Measurements from ENCODE around the gene GMDS. TPM values are rescaled to one million over a fixed set of nuclear protein-coding genes. Genes with fewer than 3 reads are reported as not detected.

The GMDS gene
- total and polyA plus RNA-seq, 2 of the 4 experiments (the other 2 are of a cell fraction): 7.3 to 21.9 TPM

DNA sequence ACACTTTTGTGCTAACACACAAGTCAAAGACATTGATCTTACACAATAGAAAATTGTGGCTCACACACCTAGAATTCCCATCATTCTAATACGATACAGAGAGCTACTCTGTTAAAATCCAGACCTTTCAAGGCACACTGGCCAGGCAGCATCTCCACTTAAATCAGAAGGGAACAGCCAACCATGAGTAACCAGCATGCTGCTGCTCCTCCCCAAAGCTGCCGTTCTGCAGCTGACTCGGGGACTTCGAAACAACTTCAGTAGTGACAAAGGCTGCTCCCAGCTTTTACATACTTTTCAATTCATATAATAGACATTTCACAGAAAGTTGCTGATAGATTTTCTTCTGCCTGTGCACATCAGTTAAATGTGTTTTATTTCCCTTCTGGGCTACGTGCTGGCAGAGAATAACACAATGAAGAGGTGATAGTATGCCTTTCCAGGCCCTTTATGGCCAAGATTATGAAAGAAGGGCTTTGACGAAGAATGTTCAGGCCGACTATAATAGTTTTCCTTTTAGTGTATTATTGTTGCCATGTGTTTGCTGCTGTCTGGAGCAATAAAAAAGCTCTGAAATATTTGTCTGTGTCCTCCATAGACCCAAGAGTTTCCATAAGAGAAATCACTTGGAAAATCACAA lies 159.0 kb downstream of the GMDS start:
- in situ Hi-C loops (cut with MboI; ENCODE audit: low sequenced_read_pairs) (no loop called here), intact Hi-C loops (cut with micrococcal nuclease) (loop anchor here (5.0 kb wide), 1 partner anchor 64 kb away; no protein-coding TSS in a partner anchor), dilution Hi-C loops (cut with HindIII; ENCODE audit: low sequenced_read_pairs, unreplicated experiment) (no loop called here)
- Histone ChIP-seq H3K9ac (ENCODE audit: low read depth, low read length) (no peak overlapping the region), H2BK20ac (ENCODE audit: low read depth, low read length) (no peak overlapping the region), H3K4me3 (ENCODE audit: insufficient read depth, low read depth, low read length) (no peak overlapping the region), H3K23ac (ENCODE audit: low read depth, low read length) (no peak overlapping the region), H3K9me3 (ENCODE audit: control insufficient read depth, insufficient read depth, low read length) (no peaks in the 10 kb centered on the region), H3K79me1 (ENCODE audit: low read depth in 1 of 2, low read length in 2 of 2) (no peaks in the 10 kb centered on the region), H2AK5ac (ENCODE audit: low read depth, low read length) (no peak overlapping the region), H3K14ac (replicated peaks; ENCODE audit: low read depth, low read length) (no peak overlapping the region), H3K4me2 (ENCODE audit: low read depth, low read length) (no peak overlapping the region), H2AFZ (replicated peaks; ENCODE audit: low read length, poor library complexity) (no peak overlapping the region), H4K91ac (ENCODE audit: insufficient read depth, low read depth, low read length) (no peak overlapping the region), H3K4ac (ENCODE audit: low read depth, low read length) (no peak overlapping the region), H3K4me1 (ENCODE audit: control insufficient read depth, insufficient read depth, low read length) (no peaks in the 10 kb centered on the region), H2AK9ac (replicated peaks; ENCODE audit: low read depth, low read length, poor library complexity) (no peak overlapping the region), H3K27ac (ENCODE audit: insufficient read depth, low read length) (no peak overlapping the region), H3K18ac (ENCODE audit: low read depth, low read length) (no peak overlapping the region), H3K27me3 (ENCODE audit: control insufficient read depth, insufficient read depth, low read length) (no peaks in the 10 kb centered on the region), H4K8ac (ENCODE audit: low read depth in 2 of 2, low read length in 2 of 2) (no peak overlapping the region), H4K20me1 (ENCODE audit: insufficient read depth, low read length) (no peaks in the 10 kb centered on the region), H3K36me3 (ENCODE audit: control insufficient read depth, insufficient read depth, low read length) (no peaks in the 10 kb centered on the region; the same call in 1 of the 2 replicates), H2BK15ac (ENCODE audit: low read depth, low read length) (no peak overlapping the region), H3K56ac (ENCODE audit: extremely low read depth, insufficient read depth, low read length) (no peak overlapping the region), H3K9me1 (ENCODE audit: insufficient read depth, low read length) (no peaks in the 10 kb centered on the region), H2BK120ac (ENCODE audit: low read depth, low read length) (no peak overlapping the region), H2BK5ac (ENCODE audit: low read depth, low read length, poor library complexity, severe bottlenecking) (no peak overlapping the region), H4K5ac (ENCODE audit: low read depth, low read length) (no peak overlapping the region)
- BruUV-seq (replicated peaks): no TSS peak
- CTCF ChIA-PET: no interaction called here
- WGBS, 2 experiments (ENCODE audit: extremely low coverage in 2 of 2, insufficient read length in 1 of 2): 75% methylated on average over 2 of the region's 7 CpGs; no CpG with 5 or more reads in 1 of the 2 experiments
- ATAC-seq (ENCODE audit: low read depth) (no peak), DNase-seq (no peak)
- TF ChIP-seq, protein P1, sequence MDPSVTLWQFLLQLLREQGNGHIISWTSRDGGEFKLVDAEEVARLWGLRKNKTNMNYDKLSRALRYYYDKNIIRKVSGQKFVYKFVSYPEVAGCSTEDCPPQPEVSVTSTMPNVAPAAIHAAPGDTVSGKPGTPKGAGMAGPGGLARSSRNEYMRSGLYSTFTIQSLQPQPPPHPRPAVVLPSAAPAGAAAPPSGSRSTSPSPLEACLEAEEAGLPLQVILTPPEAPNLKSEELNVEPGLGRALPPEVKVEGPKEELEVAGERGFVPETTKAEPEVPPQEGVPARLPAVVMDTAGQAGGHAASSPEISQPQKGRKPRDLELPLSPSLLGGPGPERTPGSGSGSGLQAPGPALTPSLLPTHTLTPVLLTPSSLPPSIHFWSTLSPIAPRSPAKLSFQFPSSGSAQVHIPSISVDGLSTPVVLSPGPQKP (IDR thresholded peaks at IDR 0.05; ENCODE audit: borderline replicate concordance, low read depth, low read length): no peak
- TF ChIP-seq MAFK (IDR thresholded peaks at IDR 0.05; ENCODE audit: low read depth, low read length) (no peak), SMC3 (IDR thresholded peaks at IDR 0.05; ENCODE audit: low read depth, low read length) (no peak), RCOR1 (IDR thresholded peaks at IDR 0.05; ENCODE audit: insufficient replicate concordance, low read length) (no peak), CHD1 (IDR thresholded peaks at IDR 0.05; ENCODE audit: low read depth, low read length) (no peak), MAZ (IDR thresholded peaks at IDR 0.05; ENCODE audit: borderline replicate concordance, low read depth, low read length) (no peak), POLR2A (IDR thresholded peaks at IDR 0.05; ENCODE audit: low read depth, low read length) (no peak), CEBPB (IDR thresholded peaks at IDR 0.05; ENCODE audit: low read depth, low read length) (no peak), BHLHE40 (IDR thresholded peaks at IDR 0.05; ENCODE audit: low read depth, low read length) (no peak)
- TF ChIP-seq, protein P2, sequence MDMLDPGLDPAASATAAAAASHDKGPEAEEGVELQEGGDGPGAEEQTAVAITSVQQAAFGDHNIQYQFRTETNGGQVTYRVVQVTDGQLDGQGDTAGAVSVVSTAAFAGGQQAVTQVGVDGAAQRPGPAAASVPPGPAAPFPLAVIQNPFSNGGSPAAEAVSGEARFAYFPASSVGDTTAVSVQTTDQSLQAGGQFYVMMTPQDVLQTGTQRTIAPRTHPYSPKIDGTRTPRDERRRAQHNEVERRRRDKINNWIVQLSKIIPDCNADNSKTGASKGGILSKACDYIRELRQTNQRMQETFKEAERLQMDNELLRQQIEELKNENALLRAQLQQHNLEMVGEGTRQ (IDR thresholded peaks at IDR 0.05; ENCODE audit: low read depth, low read length): no peak
- TF ChIP-seq, protein P3, sequence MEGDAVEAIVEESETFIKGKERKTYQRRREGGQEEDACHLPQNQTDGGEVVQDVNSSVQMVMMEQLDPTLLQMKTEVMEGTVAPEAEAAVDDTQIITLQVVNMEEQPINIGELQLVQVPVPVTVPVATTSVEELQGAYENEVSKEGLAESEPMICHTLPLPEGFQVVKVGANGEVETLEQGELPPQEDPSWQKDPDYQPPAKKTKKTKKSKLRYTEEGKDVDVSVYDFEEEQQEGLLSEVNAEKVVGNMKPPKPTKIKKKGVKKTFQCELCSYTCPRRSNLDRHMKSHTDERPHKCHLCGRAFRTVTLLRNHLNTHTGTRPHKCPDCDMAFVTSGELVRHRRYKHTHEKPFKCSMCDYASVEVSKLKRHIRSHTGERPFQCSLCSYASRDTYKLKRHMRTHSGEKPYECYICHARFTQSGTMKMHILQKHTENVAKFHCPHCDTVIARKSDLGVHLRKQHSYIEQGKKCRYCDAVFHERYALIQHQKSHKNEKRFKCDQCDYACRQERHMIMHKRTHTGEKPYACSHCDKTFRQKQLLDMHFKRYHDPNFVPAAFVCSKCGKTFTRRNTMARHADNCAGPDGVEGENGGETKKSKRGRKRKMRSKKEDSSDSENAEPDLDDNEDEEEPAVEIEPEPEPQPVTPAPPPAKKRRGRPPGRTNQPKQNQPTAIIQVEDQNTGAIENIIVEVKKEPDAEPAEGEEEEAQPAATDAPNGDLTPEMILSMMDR (conservative IDR thresholded peaks at IDR 0.05; ENCODE audit: low read depth, low read length): no peak
- POLR2A ChIA-PET (ENCODE audit: unreplicated experiment): no interaction called here
